ENCODE measurements around the gene CLDN16. TPM values are rescaled to one million over a fixed set of nuclear protein-coding genes. Genes with fewer than 3 reads are reported as not detected.

Gene CLDN16
- total RNA-seq, 1 donor from 2014 or later: under 0.01 TPM

GRCh38 chr3:190375671-190376070 is 12.3 kb upstream of the CLDN16 start:
- Histone ChIP-seq H3K27me3 (ENCODE audit: control insufficient read depth in 3 of 3, insufficient read depth in 3 of 3, low read length in 3 of 3) (no peaks in the 10 kb centered on the region), H3K9ac (ENCODE audit: low read depth in 1 of 3, low read length in 3 of 3) (no peak overlapping the region), H3K36me3 (ENCODE audit: control insufficient read depth in 3 of 3, insufficient read depth in 3 of 3, low read length in 3 of 3) (no peaks in the 10 kb centered on the region), H3K4me1 (ENCODE audit: control insufficient read depth in 3 of 3, insufficient read depth in 3 of 3, low read length in 3 of 3) (peaks cover 0 to 6% (median 0%) of the 10 kb centered on the region in 3 donors), H3K27ac (ENCODE audit: low read depth, low read length) (no peak overlapping the region), H3K4me3 (ENCODE audit: low read length in 3 of 3) (no peak overlapping the region), H3K9me3 (ENCODE audit: control insufficient read depth in 3 of 3, low read length in 3 of 3) (no peaks in the 10 kb centered on the region)

- Histone ChIP-seq H3K27me3 (ENCODE audit: control insufficient read depth in 3 of 3, insufficient read depth in 3 of 3, low read length in 3 of 3) (no peaks in the 10 kb centered on the region), H3K4me3 (ENCODE audit: low read length in 3 of 3) (no peak overlapping the region), H3K4me1 (ENCODE audit: control insufficient read depth in 3 of 3, insufficient read depth in 3 of 3, low read length in 3 of 3) (peaks cover 0 to 6% (median 0%) of the 10 kb centered on the region in 3 donors), H3K36me3 (ENCODE audit: control insufficient read depth in 3 of 3, insufficient read depth in 3 of 3, low read length in 3 of 3) (no peaks in the 10 kb centered on the region), H3K9me3 (ENCODE audit: control insufficient read depth in 3 of 3, low read length in 3 of 3) (no peaks in the 10 kb centered on the region), H3K9ac (ENCODE audit: low read depth in 1 of 3, low read length in 3 of 3) (no peak overlapping the region), H3K27ac (ENCODE audit: low read depth, low read length) (no peak overlapping the region)
These were observed 9.6 kb upstream of the CLDN16 start for GRCh38 chr3:190378240-190378891.

- no peak overlapping the region for H3K27ac ChIP-seq (ENCODE audit: low read depth, low read length)
- H3K4me3 ChIP-seq (ENCODE audit: low read length in 3 of 3): no peak overlapping the region
- H3K9me3 ChIP-seq (ENCODE audit: control insufficient read depth in 3 of 3, low read length in 3 of 3): no peaks in the 10 kb centered on the region
- peaks cover 0 to 6% (median 0%) of the 10 kb centered on the region in 3 donors for H3K4me1 ChIP-seq (ENCODE audit: control insufficient read depth in 3 of 3, insufficient read depth in 3 of 3, low read length in 3 of 3)
- no peak overlapping the region for H3K9ac ChIP-seq (ENCODE audit: low read depth in 1 of 3, low read length in 3 of 3)
- no peaks in the 10 kb centered on the region for H3K36me3 ChIP-seq (ENCODE audit: control insufficient read depth in 3 of 3, insufficient read depth in 3 of 3, low read length in 3 of 3)
- H3K27me3 ChIP-seq (ENCODE audit: control insufficient read depth in 3 of 3, insufficient read depth in 3 of 3, low read length in 3 of 3): no peaks in the 10 kb centered on the region
These were observed 7.8 kb upstream of the CLDN16 start for GRCh38 chr3:190380184-190380583.

GRCh38 chr3:190381441-190381840 is 6.5 kb upstream of the CLDN16 start:
- no peaks in the 10 kb centered on the region for H3K27me3 ChIP-seq (ENCODE audit: control insufficient read depth in 3 of 3, insufficient read depth in 3 of 3, low read length in 3 of 3)
- no peak overlapping the region for H3K27ac ChIP-seq (ENCODE audit: low read depth, low read length)
- no peaks in the 10 kb centered on the region for H3K9me3 ChIP-seq (ENCODE audit: control insufficient read depth in 3 of 3, low read length in 3 of 3)
- peaks cover 0 to 6% (median 0%) of the 10 kb centered on the region in 3 donors for H3K4me1 ChIP-seq (ENCODE audit: control insufficient read depth in 3 of 3, insufficient read depth in 3 of 3, low read length in 3 of 3)
- no peak overlapping the region for H3K9ac ChIP-seq (ENCODE audit: low read depth in 1 of 3, low read length in 3 of 3)
- H3K4me3 ChIP-seq (ENCODE audit: low read length in 3 of 3): no peak overlapping the region
- H3K36me3 ChIP-seq (ENCODE audit: control insufficient read depth in 3 of 3, insufficient read depth in 3 of 3, low read length in 3 of 3): no peaks in the 10 kb centered on the region

- Histone ChIP-seq H3K9me3 (ENCODE audit: control insufficient read depth in 3 of 3, low read length in 3 of 3) (no peaks in the 10 kb centered on the region), H3K4me1 (ENCODE audit: control insufficient read depth in 3 of 3, insufficient read depth in 3 of 3, low read length in 3 of 3) (peaks cover 0 to 6% (median 0%) of the 10 kb centered on the region in 3 donors), H3K27me3 (ENCODE audit: control insufficient read depth in 3 of 3, insufficient read depth in 3 of 3, low read length in 3 of 3) (no peaks in the 10 kb centered on the region), H3K9ac (ENCODE audit: low read depth in 1 of 3, low read length in 3 of 3) (no peak overlapping the region), H3K4me3 (ENCODE audit: low read length in 3 of 3) (no peak overlapping the region), H3K27ac (ENCODE audit: low read depth, low read length) (no peak overlapping the region), H3K36me3 (ENCODE audit: control insufficient read depth in 3 of 3, insufficient read depth in 3 of 3, low read length in 3 of 3) (no peaks in the 10 kb centered on the region)
These were observed 5.9 kb upstream of the CLDN16 start for GRCh38 chr3:190382082-190382481.

- Histone ChIP-seq H3K27ac (ENCODE audit: low read depth, low read length) (no peak overlapping the region), H3K36me3 (ENCODE audit: control insufficient read depth in 3 of 3, insufficient read depth in 3 of 3, low read length in 3 of 3) (no peaks in the 10 kb centered on the region), H3K4me1 (ENCODE audit: control insufficient read depth in 3 of 3, insufficient read depth in 3 of 3, low read length in 3 of 3) (no peaks in the 10 kb centered on the region), H3K9ac (ENCODE audit: low read depth in 1 of 3, low read length in 3 of 3) (no peak overlapping the region), H3K4me3 (ENCODE audit: low read length in 3 of 3) (no peak overlapping the region), H3K9me3 (ENCODE audit: control insufficient read depth in 3 of 3, low read length in 3 of 3) (no peaks in the 10 kb centered on the region), H3K27me3 (ENCODE audit: control insufficient read depth in 3 of 3, insufficient read depth in 3 of 3, low read length in 3 of 3) (no peaks in the 10 kb centered on the region)
These were observed 3.6 kb upstream of the CLDN16 start for GRCh38 chr3:190384309-190384756.

- H3K27ac ChIP-seq (ENCODE audit: low read depth, low read length): no peak overlapping the region
- no peak overlapping the region for H3K4me3 ChIP-seq (ENCODE audit: low read length in 3 of 3)
- no peaks in the 10 kb centered on the region for H3K4me1 ChIP-seq (ENCODE audit: control insufficient read depth in 3 of 3, insufficient read depth in 3 of 3, low read length in 3 of 3)
- H3K9me3 ChIP-seq (ENCODE audit: control insufficient read depth in 3 of 3, low read length in 3 of 3): no peaks in the 10 kb centered on the region
- no peaks in the 10 kb centered on the region for H3K27me3 ChIP-seq (ENCODE audit: control insufficient read depth in 3 of 3, insufficient read depth in 3 of 3, low read length in 3 of 3)
- H3K36me3 ChIP-seq (ENCODE audit: control insufficient read depth in 3 of 3, insufficient read depth in 3 of 3, low read length in 3 of 3): no peaks in the 10 kb centered on the region
- no peak overlapping the region for H3K9ac ChIP-seq (ENCODE audit: low read depth in 1 of 3, low read length in 3 of 3)
These were observed 2.0 kb upstream of the CLDN16 start for GRCh38 chr3:190385731-190386688.

- no peak overlapping the region for H3K4me3 ChIP-seq (ENCODE audit: low read length in 3 of 3)
- H3K27ac ChIP-seq (ENCODE audit: low read depth, low read length): no peak overlapping the region
- H3K9ac ChIP-seq (ENCODE audit: low read depth in 1 of 3, low read length in 3 of 3): no peak overlapping the region
- H3K9me3 ChIP-seq (ENCODE audit: control insufficient read depth in 3 of 3, low read length in 3 of 3): no peaks in the 10 kb centered on the region
- no peaks in the 10 kb centered on the region for H3K27me3 ChIP-seq (ENCODE audit: control insufficient read depth in 3 of 3, insufficient read depth in 3 of 3, low read length in 3 of 3)
- no peaks in the 10 kb centered on the region for H3K4me1 ChIP-seq (ENCODE audit: control insufficient read depth in 3 of 3, insufficient read depth in 3 of 3, low read length in 3 of 3)
- H3K36me3 ChIP-seq (ENCODE audit: control insufficient read depth in 3 of 3, insufficient read depth in 3 of 3, low read length in 3 of 3): no peaks in the 10 kb centered on the region
These were observed 740 bp downstream of the CLDN16 start for GRCh38 chr3:190388703-190389102.

- H3K36me3 ChIP-seq (ENCODE audit: control insufficient read depth in 3 of 3, insufficient read depth in 3 of 3, low read length in 3 of 3): no peaks in the 10 kb centered on the region
- no peak overlapping the region for H3K4me3 ChIP-seq (ENCODE audit: low read length in 3 of 3)
- H3K9ac ChIP-seq (ENCODE audit: low read depth in 1 of 3, low read length in 3 of 3): no peak overlapping the region
- H3K4me1 ChIP-seq (ENCODE audit: control insufficient read depth in 3 of 3, insufficient read depth in 3 of 3, low read length in 3 of 3): no peaks in the 10 kb centered on the region
- H3K27me3 ChIP-seq (ENCODE audit: control insufficient read depth in 3 of 3, insufficient read depth in 3 of 3, low read length in 3 of 3): no peaks in the 10 kb centered on the region
- no peaks in the 10 kb centered on the region for H3K9me3 ChIP-seq (ENCODE audit: control insufficient read depth in 3 of 3, low read length in 3 of 3)
- H3K27ac ChIP-seq (ENCODE audit: low read depth, low read length): no peak overlapping the region
These were observed 8.0 kb downstream of the CLDN16 start for GRCh38 chr3:190396001-190396400.

GRCh38 chr3:190397889-190398288 is 9.9 kb downstream of the CLDN16 start:
- Histone ChIP-seq H3K9ac (ENCODE audit: low read depth in 1 of 3, low read length in 3 of 3) (no peak overlapping the region), H3K27ac (ENCODE audit: low read depth, low read length) (no peak overlapping the region), H3K4me1 (ENCODE audit: control insufficient read depth in 3 of 3, insufficient read depth in 3 of 3, low read length in 3 of 3) (no peaks in the 10 kb centered on the region)

More at GRCh38 chr3:190397889-190398288, 9.9 kb downstream of the CLDN16 start:
- H3K36me3 ChIP-seq (ENCODE audit: control insufficient read depth in 3 of 3, insufficient read depth in 3 of 3, low read length in 3 of 3): no peaks in the 10 kb centered on the region
- H3K27me3 ChIP-seq (ENCODE audit: control insufficient read depth in 3 of 3, insufficient read depth in 3 of 3, low read length in 3 of 3): no peaks in the 10 kb centered on the region
- H3K4me3 ChIP-seq (ENCODE audit: low read length in 3 of 3): no peak overlapping the region
- no peaks in the 10 kb centered on the region for H3K9me3 ChIP-seq (ENCODE audit: control insufficient read depth in 3 of 3, low read length in 3 of 3)

Data from skeletal muscle tissue (tissue), 4 donors.